CD4-positive, alpha-beta T cell treated with Interleukin-17A for 4 hours (primary cell): ENCODE measurements around the gene PAF1.

Experiments
- DNase-seq: peaks from one replicate; pipeline ENCODE4 v3.0.0-alpha.2; 2020; ENCODE audit warnings: mixed read lengths

The PAF1 gene

DNA sequence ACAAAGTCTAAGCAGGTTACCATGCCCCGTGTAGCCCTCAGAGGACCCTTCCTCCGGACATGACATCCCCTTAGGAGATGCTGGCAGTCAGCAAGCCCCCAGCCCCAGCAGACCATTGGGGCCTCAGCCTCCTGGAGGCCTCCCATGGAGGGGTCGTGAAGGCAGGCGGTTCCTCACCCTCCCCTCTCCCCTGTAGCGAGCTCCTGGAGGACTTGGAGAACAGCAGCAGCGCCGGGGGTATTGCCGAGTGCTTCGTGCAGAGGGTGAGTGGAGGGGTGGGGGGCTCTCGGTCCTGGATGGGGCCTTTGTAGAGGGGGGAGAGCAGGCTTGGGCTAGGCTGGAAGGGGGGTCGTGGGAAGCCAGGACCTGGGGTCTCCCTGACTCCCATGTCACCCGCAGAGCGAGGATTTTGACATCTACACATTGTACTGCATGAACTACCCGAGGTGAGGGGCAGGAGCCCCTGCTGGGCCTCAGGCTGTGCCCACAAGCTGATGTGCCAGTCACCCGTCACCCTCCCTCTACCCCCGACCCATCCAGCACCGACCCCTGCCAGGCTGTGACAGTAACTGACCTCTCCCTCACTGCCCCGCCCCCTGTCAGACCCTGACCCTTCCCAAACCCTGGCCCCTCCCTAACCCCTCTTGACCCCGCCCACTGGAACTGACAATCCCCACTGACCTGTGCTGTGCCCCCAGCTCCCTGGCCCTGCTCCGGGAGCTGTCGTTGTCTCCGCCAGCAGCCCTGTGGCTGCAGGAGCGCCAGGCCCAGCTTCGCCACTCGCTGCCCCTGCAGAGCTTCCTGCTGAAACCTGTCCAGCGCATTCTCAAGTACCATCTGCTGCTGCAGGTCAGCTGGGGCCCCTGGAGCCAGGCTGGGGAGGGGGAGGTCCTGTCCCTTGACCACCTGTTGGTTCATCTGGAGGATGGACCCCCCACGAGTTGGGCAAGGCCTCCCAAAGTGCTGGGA, 25.5 kb upstream of the PAF1 start:
- no peak for DNase-seq

GRCh38 chr19:39415111-39416046, 24.5 kb upstream of the PAF1 start:
- no peak for DNase-seq

DNA sequence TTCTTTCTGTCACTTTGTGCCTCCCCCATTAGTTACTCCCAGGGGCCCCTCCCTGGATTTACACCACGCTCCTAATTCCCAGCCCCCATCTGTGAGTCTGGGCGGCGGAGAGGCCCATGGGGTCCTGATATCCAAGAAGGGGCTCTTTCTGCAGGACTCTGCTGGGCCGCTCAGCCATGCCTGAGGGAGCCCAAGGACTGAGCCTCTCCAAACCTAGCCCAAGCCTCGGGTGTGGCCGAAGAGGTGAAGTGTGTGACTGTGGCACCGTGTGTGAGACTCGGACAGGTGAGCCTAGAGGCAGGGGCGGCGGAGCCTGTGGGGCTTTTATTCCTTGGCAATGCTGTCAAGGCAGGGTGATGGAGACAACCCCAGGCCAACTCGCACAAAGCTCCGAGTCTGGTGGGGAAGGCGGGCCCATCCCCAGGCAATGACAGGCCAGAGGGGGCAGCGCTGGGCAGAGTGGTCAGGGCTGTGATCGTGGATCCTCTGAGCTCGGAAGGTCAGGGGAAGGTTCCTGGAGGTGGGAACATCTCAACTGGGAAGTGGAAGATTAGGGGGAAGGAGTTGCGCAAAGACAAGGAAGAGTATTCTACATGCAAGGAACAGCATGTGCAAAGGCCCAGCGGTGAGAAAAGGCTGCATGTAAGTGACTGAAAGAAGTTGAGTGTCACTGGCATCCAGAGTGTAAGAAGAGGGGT, 23.2 kb upstream of the PAF1 start:
- peak; percentile 27 for DNase-seq

- DNase-seq = peak; percentile 43
Measured at GRCh38 chr19:39413272-39413910, 22.5 kb upstream of the PAF1 start.

DNA sequence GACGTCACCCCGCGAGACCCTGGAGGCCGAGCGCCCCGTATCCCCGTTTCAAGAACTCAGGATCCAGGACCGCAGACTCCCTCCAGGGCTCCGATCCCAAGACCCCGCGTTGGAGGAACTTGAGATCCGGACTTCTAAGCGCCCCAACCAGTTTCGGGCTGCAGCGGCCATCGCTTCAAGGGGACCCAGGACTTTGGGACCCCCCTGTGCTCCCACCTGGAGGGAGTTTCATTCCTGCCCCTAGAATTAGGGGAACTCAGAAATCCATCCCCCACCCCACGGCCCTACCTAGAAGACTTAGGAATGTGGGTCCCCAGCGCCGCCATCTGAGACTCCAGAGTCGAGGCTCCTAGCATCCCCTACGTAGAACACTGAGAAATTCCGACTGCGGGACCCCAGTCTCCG, 22.0 kb upstream of the PAF1 start:
- DNase-seq = no peak

- peak; percentile 96 for DNase-seq
Measured at GRCh38 chr19:39412100-39412866, 21.4 kb upstream of the PAF1 start, which contains the start of gene PLEKHG2. Gene PLEKHG2, plus strand, starts transcription at chr19:39412669. Its CDS starts 1,418 bp downstream, at chr19:39414087.

- peak; percentile 95 for DNase-seq
Measured at GRCh38 chr19:39411832-39412099, 20.9 kb upstream of the PAF1 start.

- DNase-seq = peak; percentile 36
Measured at GRCh38 chr19:39411081-39411831, 20.4 kb upstream of the PAF1 start.

GRCh38 chr19:39410831-39411080, 19.9 kb upstream of the PAF1 start:
- no peak for DNase-seq

GRCh38 chr19:39410017-39410830, 19.3 kb upstream of the PAF1 start:
- peak; percentile 75 for DNase-seq

DNA sequence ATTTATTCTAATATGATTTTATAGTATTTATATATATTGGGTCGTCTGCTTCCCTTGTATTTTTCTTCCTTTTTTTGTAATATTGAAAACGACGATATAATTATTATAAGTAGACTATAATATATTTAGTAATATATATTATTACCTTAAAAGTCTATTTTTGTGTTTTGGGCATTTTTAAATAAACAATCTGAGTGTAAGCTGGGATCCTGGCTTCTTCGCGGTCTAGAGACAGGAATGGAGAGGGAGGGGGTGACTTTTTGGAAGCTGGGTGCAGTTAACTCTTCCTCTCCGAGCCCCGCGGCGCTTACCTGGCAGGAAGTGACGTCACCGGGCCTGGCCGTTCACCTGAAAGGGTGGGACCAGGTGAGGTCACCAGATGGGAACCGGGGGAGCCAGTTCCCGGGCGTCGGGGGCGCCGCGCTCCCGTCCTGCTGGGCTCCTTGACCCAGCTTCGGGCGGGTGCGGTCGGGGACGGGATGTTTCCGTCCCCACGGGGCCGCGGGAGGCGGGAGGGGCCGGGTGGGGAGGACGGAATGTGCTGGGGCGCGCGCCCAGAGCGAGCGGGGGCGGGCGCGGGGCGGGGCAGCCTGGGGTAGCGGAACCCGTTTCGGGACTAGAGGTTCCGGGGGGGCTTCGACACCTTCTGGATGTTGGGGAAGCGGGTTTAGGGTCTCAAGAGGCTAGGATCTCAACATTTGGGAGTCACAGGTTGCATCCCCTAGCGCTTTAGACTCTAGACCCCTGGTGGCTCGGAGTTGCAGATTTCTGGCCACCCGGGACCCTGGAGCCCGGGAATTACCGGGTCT, 18.5 kb upstream of the PAF1 start:
- peak; percentile 90 for DNase-seq

- peak; percentile 35 for DNase-seq
Measured at GRCh38 chr19:39408392-39409207, 17.7 kb upstream of the PAF1 start.

GRCh38 chr19:39407660-39408391, 16.9 kb upstream of the PAF1 start:
- DNase-seq = peak; percentile 80

GRCh38 chr19:39407410-39407659, 16.4 kb upstream of the PAF1 start:
- DNase-seq = no peak

- peak; percentile 95 for DNase-seq
Measured at GRCh38 chr19:39406656-39407409, 15.9 kb upstream of the PAF1 start, which contains the start of gene ZFP36. Gene ZFP36, plus strand, starts transcription at chr19:39406847. Its CDS starts 58 bp downstream, at chr19:39406905.

- peak; percentile 98 for DNase-seq
Measured at GRCh38 chr19:39405958-39406655, 15.2 kb upstream of the PAF1 start.
